Adrenal gland (tissue), 5 donors: ENCODE data around the gene SLC4A11.

Experiments used
- CTCF ChIP-seq, 6 experiments: fragments of 450-650 bp in 4 of 6; fragments of 200-600 bp in 2 of 6; sonication (generic) in 1 of 6; IDR thresholded peaks; 1 replicate in 5 of 6; 2 replicates in 1 of 6; pipeline versions ENCODE4 v1.5.1 to v1.8.0; 2016 to 2021; ENCODE audit warnings: antibody characterized with exemption in 6 of 6, mild to moderate bottlenecking in 2 of 6, moderate library complexity in 1 of 6
- POLR2A ChIP-seq, 2 donors: fragments of 450-650 bp; IDR thresholded peaks; one replicate each; pipeline ENCODE4 v1.6.1; 2017; ENCODE audit warnings: antibody characterized with exemption in 2 of 2, mild to moderate bottlenecking in 2 of 2, moderate library complexity in 1 of 2
- donor health status: DM: no; HTN: no; CAD: no.

DNA sequence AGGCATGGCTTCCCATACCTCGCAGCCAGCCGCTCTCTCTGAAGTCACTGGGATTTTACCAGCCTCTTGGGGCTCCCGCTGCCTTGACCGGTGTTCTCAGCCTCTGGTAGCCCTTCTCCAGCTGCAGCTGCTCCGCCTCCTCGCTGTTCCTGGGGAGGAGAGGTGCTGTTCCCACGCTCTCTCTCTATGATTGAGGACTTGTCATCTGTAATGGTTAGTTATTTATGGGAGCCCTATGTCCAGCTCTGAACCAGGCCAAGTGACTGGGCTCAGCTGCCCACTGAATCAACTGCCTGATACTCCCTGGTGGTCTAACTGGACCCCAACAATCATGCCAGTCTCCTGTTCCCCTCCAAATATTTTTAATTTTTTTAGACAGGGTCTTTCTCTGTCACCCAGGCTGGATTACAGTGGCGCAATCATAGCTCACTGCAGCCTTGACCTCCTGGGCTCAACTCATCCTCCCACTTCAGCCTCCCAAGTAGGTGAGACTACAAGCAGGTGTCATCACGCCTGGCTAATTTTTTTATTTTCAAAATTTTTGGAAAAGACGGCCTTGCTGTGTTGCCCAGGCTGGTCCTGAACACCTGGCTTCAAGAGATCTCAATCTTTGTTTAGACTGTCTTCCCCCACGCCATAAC lies 4.8 kb upstream of the SLC4A11 start:
- no peak for TF ChIP-seq CTCF (IDR thresholded peaks at IDR 0.05)
- TF ChIP-seq POLR2A (IDR thresholded peaks at IDR 0.05), result no peak
